CD4-positive, alpha-beta T cell treated with Interferon alpha-2 for 1 hour (primary cell): ENCODE results near the gene STARD8.

Source experiments
- DNase-seq, 2 donors: peaks; one replicate each; pipeline ENCODE4 v3.0.0-alpha.2; 2020 to 2022

STARD8 gene

GRCh38 chrX:68753218-68753617 is 105.8 kb downstream of the STARD8 start:
- DNase-seq, result no peak

GRCh38 chrX:68754406-68754805 is 106.9 kb downstream of the STARD8 start:
- no peak for DNase-seq

GRCh38 chrX:68755616-68756125 is 108.2 kb downstream of the STARD8 start:
- no peak for DNase-seq

GRCh38 chrX:68757331-68757730 is 109.9 kb downstream of the STARD8 start:
- DNase-seq, result no peak

- DNase-seq, result no peak
Observed at GRCh38 chrX:68757731-68758130, 110.3 kb downstream of the STARD8 start.

- no peak for DNase-seq
Observed at GRCh38 chrX:68758671-68759070, 111.2 kb downstream of the STARD8 start.

GRCh38 chrX:68761086-68761485 is 113.6 kb downstream of the STARD8 start:
- no peak for DNase-seq

- no peak for DNase-seq
Observed at GRCh38 chrX:68762766-68763165, 115.3 kb downstream of the STARD8 start.

GRCh38 chrX:68763481-68763880 is 116.0 kb downstream of the STARD8 start:
- DNase-seq, result no peak
